ENCODE measurements around the gene NUFIP2.

GRCh38 chr17:29214215-29215146 lies 79.5 kb downstream of the NUFIP2 start:
- TF ChIP-seq CTCF (IDR thresholded peaks at IDR 0.05) (no peak), POLR2A (IDR thresholded peaks at IDR 0.05) (no peak)

Measured in testis (tissue), 2 donors.